Stimulated activated memory B cell treated with anti-CD40 and anti-IgM and Interleukin-4, amounts not matched to agents 10 μg/mL and 1 μg/mL and 100 μg/mL, for 72 hours (primary cell): ENCODE data around the gene ADIPOR2.
A peak's percentile ranks its signal among the peaks of the same experiment; 100 is the strongest.

Experiments
- ATAC-seq: fragments of 150-1000 bp; cut with Tn5 transposase; 2 replicates; pipeline ENCODE4 v1.10.0; 2021
- H3K27ac Mint-ChIP-seq: one replicate; pipeline ENCODE4 v1.8.0; 2022; ENCODE audit warnings: mild to moderate bottlenecking, mixed read lengths
- H3K27me3 Mint-ChIP-seq: one replicate; pipeline ENCODE4 v1.8.0; 2022; ENCODE audit warnings: mixed read lengths
- H3K36me3 Mint-ChIP-seq: one replicate; pipeline ENCODE4 v1.8.0; 2022; ENCODE audit warnings: mixed read lengths
- H3K4me1 Mint-ChIP-seq: one replicate; pipeline ENCODE4 v1.8.0; 2022; ENCODE audit warnings: mixed read lengths
- H3K4me3 Mint-ChIP-seq: one replicate; pipeline ENCODE4 v1.8.0; 2022; ENCODE audit warnings: mild to moderate bottlenecking, moderate library complexity, mixed read lengths
- H3K9me3 Mint-ChIP-seq: one replicate; pipeline ENCODE4 v1.8.0; 2022; ENCODE audit warnings: mixed read lengths

Gene ADIPOR2

DNA sequence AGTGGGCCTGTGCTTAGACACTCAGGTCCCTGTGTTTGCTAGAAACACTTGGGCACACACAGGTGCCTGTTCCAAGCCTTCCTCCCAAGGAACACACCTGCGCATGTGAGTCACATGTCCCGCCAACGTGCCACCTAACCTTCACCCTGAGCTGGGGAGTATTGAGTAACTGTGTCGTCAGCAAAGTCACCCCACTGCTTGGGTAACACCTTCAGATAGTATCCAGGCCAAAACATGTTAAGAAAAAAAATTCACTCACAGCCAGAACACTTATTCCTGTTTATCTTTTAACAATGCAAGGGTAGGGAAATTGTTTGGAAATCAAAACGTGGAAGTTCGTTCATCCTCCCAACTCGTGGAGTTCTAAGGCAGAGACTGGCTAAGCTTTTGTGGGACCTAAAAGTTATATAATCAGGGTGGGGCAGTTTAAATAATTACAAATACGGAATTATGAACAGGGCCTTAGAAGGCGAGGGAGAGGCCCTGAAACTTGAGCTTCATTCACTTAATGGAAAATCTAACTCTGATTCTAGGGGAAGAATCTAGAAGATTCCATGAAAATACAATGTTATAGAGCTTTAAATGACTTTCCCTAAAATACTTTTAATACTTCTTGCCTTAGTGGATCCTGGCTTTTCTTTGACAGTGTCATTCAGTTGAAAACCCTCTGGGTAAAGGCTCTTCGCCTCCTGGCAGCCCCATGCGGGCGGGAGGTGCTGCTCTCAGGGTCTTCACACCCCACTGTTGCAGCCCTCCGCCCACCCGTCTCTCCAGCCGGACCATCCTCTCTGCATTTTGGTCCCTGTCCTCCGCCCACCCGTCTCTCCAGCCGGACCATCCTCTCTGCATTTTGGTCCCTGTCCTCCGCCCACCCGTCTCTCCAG, 30.3 kb upstream of the ADIPOR2 start:
- Mint-ChIP-seq H3K4me3 (no peak overlapping the region), H3K27me3 (no peaks in the 10 kb centered on the region), H3K27ac (peak overlapping the region; percentile 17), H3K36me3 (no peaks in the 10 kb centered on the region), H3K4me1 (peaks cover 7% of the 10 kb centered on the region), H3K9me3 (peaks cover 2% of the 10 kb centered on the region)
- no peak for ATAC-seq

DNA sequence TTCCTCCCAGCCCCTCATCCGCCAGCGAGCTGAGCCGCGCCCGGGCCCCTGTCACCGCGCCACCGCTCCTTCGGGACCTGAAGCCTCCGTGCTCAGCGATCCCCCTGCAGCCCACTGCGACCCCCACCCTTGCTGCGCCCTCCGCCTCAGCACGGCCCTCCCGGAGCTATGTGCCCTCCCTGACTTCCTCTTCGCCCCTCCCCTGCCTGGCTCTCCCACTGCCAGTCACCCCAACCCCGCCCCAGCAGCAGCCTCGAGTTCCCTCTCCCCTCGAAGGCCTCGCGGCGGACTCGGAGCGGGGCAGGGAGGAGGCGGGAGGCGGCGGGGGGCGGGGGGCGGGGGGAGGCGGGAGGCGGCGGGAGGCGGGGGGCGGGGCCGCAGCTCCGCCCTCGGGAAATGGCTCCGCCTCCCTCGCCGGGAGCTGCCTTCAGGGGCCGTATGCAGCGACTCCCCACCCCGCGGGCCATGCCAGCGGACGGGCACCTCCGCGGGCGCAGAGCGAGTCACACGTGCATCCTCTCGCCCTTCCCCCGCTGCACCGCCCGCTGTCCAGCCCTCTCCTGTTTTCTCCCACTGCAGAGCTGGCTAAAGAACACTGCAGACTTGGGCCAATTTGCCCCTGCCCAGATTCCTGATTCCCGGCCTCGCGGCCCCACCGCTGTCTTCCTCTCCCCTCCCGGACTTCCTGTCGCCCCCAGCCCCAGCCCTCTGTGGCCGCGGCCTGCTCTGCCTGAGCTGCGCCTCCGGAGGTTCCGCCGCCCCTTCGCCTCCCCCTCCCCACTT, 29.1 kb upstream of the ADIPOR2 start:
- Mint-ChIP-seq H3K27ac (peak overlapping the region; percentile 62), H3K36me3 (no peaks in the 10 kb centered on the region), H3K27me3 (no peaks in the 10 kb centered on the region), H3K4me1 (peaks cover 8% of the 10 kb centered on the region), H3K9me3 (peaks cover 2% of the 10 kb centered on the region), H3K4me3 (peak overlapping the region; percentile 77)
- ATAC-seq = peak; percentile 91

DNA sequence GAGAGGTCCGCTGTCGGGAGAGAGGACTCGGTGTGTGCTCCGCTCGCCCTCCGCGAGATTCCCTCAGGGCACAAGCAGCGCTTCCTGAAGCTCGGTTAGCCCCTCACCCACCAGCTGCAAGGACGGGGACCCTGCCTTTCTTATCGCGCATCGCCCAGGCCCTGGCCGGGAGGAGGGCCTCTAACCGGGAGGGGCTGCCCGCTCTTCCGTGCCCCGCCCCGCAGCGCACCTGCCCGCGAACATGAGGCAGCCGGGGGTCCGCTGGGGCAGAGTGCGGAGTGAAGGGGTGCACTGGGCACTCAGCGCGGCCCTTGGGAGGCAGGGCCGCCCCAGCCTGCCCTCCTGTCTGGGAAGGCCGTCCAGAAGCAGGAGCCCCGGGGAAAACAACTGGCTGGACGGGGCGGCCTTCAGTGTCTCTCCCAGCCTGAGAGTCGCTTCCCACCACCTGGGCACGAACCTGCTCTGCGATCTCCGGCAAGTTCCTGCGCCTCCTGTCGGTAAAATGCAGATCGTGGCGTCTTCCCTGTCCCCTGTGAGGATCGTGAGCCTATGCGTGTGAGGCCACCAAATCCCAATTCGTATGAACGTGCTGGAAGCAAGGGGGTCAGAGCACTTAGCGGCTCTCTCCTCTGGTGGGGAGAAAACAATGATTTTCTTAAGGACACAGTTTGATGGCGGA, 28.0 kb upstream of the ADIPOR2 start:
- Mint-ChIP-seq H3K27ac (peak overlapping the region; percentile 24), H3K36me3 (no peaks in the 10 kb centered on the region), H3K9me3 (peaks cover 2% of the 10 kb centered on the region), H3K4me3 (peak overlapping the region; percentile 64), H3K4me1 (peaks cover 13% of the 10 kb centered on the region), H3K27me3 (no peaks in the 10 kb centered on the region)
- ATAC-seq = no peak

DNA sequence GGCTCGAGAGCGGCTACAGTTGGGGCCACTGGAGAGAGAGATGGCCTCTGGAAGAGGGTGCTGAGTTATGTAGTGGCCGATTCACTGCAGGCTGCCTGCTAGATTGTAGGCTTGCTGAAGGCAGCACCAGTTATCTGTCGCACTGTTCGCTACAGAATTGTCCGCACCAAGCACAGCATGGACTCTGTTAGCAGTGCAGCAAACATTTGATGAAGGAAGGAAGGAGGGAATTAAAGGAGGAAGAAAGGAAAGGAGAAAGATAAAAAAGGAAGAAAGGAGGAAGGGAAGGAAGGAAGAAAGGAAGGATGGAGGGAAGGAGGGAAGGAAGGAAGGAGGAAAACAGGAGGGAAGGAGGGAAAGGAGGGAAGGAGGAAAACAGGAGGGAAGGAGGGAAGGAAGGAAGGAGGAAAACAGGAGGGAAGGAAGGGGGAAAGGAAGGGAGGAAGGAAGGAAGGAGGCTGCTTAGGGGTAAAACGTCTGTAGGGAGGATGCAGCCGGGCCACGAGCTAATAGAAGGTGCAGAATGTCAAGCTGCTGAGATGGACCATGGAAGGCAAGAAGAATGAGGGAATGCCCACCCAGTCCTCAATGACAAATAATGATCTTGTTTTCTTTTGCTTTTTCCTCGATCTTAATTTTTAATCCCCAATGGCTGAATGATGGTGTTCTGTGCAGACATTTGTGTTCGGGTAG, 27.3 kb upstream of the ADIPOR2 start:
- H3K36me3 Mint-ChIP-seq = no peaks in the 10 kb centered on the region
- H3K27me3 Mint-ChIP-seq = no peaks in the 10 kb centered on the region
- H3K4me1 Mint-ChIP-seq = peaks cover 17% of the 10 kb centered on the region
- no peak for ATAC-seq
- H3K9me3 Mint-ChIP-seq = peaks cover 2% of the 10 kb centered on the region
- H3K4me3 Mint-ChIP-seq = no peak overlapping the region
- peak overlapping the region; percentile 24 for H3K27ac Mint-ChIP-seq

DNA sequence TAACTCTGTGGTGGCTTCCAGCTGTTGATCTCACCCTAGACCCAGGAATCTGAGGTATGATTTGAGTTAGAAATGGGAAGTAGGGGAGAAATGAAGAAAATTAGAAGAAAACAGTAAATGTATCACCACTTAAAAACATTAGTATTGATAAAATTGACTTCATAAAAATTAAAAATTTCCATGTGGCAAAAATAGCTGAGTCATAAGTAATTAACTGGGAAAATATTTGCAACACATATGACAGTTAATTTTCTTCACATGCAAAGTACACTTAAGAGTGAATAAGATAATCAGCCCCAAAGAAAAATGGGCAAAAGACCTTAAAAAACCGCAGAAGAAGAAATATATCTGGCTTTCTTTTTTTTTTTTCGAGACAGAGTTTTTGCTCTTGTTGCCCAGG, 25.5 kb upstream of the ADIPOR2 start:
- peaks cover 22% of the 10 kb centered on the region for H3K4me1 Mint-ChIP-seq
- no peak overlapping the region for H3K4me3 Mint-ChIP-seq
- no peak overlapping the region for H3K27ac Mint-ChIP-seq
- no peak for ATAC-seq
- H3K36me3 Mint-ChIP-seq = no peaks in the 10 kb centered on the region
- H3K27me3 Mint-ChIP-seq = no peaks in the 10 kb centered on the region
- peaks cover 2% of the 10 kb centered on the region for H3K9me3 Mint-ChIP-seq

DNA sequence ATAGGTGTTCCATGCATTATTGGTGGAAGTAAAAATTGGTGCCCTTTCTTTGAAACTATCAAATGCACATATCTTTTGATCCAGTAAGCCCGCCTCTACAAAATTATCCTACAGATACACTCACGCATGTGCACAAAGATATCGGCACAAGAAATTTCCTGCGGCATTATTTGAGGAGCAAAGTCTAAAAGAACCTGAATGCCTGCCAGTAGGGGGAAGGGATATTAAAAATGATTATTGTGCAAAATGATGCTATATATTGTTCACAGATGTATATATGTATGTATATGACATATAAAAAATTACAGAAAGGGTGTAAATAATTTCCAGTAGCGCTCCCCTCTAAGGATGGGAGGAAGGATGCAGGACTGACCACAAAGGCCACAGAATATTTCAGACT, 24.7 kb upstream of the ADIPOR2 start:
- no peak overlapping the region for H3K27ac Mint-ChIP-seq
- no peaks in the 10 kb centered on the region for H3K36me3 Mint-ChIP-seq
- ATAC-seq = no peak
- H3K9me3 Mint-ChIP-seq = peaks cover 2% of the 10 kb centered on the region
- no peaks in the 10 kb centered on the region for H3K27me3 Mint-ChIP-seq
- no peak overlapping the region for H3K4me3 Mint-ChIP-seq
- H3K4me1 Mint-ChIP-seq = peaks cover 22% of the 10 kb centered on the region

DNA sequence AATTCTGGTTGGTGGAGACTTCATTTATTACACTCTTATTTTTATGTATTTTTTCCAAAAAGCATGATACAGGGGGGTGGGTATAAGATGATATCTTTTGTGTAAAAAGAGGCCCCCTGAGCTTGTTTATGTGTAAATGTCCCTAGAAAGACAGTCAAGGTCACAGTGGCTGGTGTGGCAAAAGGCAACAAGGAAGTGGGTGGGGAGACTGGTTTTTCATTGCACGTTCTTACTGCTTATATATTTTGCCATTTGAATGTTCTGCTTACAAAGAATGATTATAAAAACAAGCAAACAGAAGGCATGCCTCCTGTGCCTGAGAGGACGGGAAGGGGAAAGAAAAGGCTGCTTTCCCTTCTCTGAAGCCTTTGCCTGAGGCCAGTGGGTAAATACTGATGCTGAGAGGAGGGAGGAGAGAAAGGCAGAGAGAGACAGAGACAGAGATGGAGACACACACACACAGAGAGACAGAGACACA, 24.1 kb upstream of the ADIPOR2 start:
- Mint-ChIP-seq H3K4me1 (peaks cover 22% of the 10 kb centered on the region), H3K36me3 (no peaks in the 10 kb centered on the region), H3K4me3 (no peak overlapping the region), H3K9me3 (peaks cover 2% of the 10 kb centered on the region), H3K27ac (no peak overlapping the region), H3K27me3 (no peaks in the 10 kb centered on the region)
- ATAC-seq = no peak

DNA sequence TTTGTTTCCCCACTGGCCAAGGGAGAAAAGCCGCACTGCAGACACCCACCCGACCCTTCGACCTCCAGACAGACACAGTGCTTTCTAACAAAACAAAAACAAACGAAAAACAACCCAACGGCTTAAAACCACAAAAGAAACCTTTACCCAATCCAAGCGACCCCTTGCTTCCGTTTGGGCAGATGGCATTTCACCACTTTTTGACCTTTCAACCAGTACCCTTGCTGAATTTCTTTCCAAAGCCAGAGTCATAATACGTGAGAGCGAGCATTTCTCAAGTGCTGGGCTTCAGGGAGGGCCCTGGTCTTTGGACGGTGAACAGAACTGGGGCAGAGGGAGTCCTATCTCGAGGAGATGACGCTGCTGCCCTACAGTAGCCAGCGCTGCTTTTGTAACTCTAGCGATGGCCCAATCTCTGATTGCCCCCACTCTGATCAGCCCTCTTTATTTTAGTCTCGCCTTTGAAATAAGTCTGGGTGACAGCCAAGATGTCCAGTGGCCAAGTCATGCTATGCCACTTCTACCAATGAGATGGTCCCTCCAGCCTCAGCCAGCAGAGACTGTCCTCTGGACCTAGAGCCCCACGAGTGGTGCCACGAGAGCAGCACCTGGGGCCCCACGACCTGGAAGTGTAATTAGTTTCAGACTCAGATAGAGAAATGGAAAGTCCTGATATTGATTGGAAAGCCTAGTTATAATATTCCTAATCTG, 21.9 kb upstream of the ADIPOR2 start:
- Mint-ChIP-seq H3K27ac (no peak overlapping the region), H3K4me3 (no peak overlapping the region), H3K36me3 (no peaks in the 10 kb centered on the region), H3K4me1 (peaks cover 22% of the 10 kb centered on the region), H3K27me3 (no peaks in the 10 kb centered on the region), H3K9me3 (no peaks in the 10 kb centered on the region)
- no peak for ATAC-seq

DNA sequence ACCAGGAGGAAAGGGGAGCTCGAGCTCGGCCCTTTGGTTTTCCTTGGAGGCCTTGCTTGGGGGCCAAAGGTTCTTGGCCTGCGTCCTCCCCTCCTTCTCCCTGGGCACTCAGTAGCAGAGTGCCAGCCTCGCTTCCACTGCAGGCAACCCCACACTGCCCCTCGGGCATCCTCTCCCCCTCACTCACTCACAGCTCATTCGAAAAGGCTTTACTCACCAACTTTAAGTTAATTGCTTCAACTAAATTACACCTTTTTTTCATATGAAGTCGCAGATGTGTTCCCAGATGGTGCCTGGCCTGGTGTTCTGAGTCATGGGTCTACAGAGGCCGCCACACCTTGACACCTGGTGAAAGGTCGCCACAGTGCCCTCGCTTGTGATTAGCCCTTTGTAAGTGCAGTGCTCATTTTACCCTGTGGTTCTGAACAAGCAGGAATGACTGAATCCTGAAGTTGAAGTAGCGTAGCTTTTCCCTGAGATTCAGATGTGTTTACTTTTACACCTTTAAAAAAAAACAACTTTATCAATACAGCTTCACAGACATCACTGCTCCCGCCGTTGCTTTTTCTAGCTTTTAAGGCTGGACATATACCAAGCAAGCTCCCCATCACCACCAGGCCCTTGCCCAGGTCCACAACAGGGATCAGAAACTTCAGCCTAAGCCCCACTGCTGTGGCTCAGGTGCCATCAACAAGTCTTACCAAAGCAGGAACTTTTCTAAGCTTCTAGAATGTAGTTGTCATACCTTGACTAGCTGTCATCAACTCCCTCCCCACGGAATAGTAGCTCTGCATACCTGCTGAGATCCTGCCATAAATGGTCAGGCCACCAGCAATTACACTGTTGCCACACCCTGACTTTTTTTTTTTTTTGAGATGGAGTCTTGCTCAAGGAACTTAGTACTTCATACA, 20.3 kb upstream of the ADIPOR2 start:
- H3K27me3 Mint-ChIP-seq = no peaks in the 10 kb centered on the region
- H3K4me1 Mint-ChIP-seq = peaks cover 22% of the 10 kb centered on the region
- no peaks in the 10 kb centered on the region for H3K36me3 Mint-ChIP-seq
- no peak for ATAC-seq
- H3K9me3 Mint-ChIP-seq = no peaks in the 10 kb centered on the region
- no peak overlapping the region for H3K4me3 Mint-ChIP-seq
- H3K27ac Mint-ChIP-seq = no peak overlapping the region

DNA sequence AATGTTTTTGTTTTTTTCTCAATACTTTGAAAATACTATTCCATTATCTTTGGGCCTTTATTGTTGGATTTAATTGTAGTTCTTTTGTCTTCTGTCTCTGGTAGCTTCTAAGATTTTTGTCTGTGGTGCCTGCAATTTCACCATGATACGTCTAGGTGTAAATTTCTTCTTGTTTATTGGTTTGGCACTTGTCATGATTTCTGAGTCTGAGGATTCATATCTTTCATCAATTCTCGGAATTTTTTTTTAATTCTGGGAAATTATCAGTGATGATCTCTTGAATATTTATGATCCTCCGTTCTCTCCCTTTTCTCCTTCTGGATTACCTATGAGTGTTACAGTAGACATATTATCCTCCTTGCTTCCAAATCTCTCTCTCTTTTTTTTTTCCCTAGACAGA, 14.8 kb upstream of the ADIPOR2 start:
- no peak overlapping the region for H3K4me3 Mint-ChIP-seq
- no peaks in the 10 kb centered on the region for H3K36me3 Mint-ChIP-seq
- H3K9me3 Mint-ChIP-seq = no peaks in the 10 kb centered on the region
- H3K4me1 Mint-ChIP-seq = peaks cover 7% of the 10 kb centered on the region
- no peak overlapping the region for H3K27ac Mint-ChIP-seq
- H3K27me3 Mint-ChIP-seq = no peaks in the 10 kb centered on the region
- no peak for ATAC-seq

DNA sequence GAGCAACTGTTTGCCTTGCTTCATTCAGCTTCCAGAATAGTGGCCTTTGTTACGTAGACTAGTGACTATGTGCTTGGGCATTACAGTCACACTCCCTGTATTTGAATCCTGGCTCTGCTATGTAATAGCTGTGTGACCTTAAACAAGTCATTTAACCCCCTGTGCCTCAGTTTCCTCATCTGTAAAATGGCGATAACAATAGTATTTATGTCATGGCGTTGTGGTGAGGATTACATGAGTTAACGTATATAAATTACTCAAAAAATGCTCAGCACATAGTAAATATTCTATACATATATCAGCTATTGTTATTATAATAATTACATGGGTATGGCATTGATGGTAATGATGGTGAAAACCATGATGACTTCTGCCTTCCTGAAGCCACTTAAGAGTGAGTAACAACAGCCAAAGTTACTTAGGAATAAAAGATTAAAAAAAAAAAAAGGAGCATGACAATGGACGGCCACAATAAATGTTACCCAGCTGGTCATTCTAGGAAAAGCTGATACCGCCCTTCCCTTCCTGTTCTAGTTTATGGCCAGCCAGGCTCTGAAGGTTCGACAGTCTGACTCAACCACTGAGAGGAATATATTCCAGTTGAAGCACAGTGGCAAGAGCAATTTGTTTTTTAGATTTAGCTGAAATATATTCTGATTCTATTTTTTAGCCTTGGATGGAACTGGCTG, 9.9 kb upstream of the ADIPOR2 start:
- Mint-ChIP-seq H3K36me3 (no peaks in the 10 kb centered on the region), H3K27me3 (no peaks in the 10 kb centered on the region), H3K9me3 (no peaks in the 10 kb centered on the region), H3K4me1 (no peaks in the 10 kb centered on the region), H3K4me3 (no peak overlapping the region), H3K27ac (no peak overlapping the region)
- no peak for ATAC-seq

DNA sequence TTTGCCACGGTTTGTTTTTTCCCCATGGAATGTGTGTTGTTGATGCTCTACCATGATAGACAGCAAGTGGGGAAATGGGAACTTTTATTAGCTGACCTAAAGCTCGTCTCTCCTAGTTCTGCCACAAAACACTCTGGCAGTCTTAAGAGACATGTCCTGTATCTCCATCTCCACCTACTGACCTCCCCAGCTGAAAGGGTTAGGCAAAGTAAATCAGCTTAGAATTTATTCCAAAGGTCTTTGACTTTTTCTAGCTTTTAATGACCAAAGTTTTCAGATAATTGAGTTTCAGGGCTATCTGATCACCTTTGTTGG, 9.4 kb upstream of the ADIPOR2 start:
- no peaks in the 10 kb centered on the region for H3K9me3 Mint-ChIP-seq
- no peak overlapping the region for H3K4me3 Mint-ChIP-seq
- no peak for ATAC-seq
- H3K27me3 Mint-ChIP-seq = no peaks in the 10 kb centered on the region
- no peaks in the 10 kb centered on the region for H3K4me1 Mint-ChIP-seq
- no peak overlapping the region for H3K27ac Mint-ChIP-seq
- no peaks in the 10 kb centered on the region for H3K36me3 Mint-ChIP-seq

DNA sequence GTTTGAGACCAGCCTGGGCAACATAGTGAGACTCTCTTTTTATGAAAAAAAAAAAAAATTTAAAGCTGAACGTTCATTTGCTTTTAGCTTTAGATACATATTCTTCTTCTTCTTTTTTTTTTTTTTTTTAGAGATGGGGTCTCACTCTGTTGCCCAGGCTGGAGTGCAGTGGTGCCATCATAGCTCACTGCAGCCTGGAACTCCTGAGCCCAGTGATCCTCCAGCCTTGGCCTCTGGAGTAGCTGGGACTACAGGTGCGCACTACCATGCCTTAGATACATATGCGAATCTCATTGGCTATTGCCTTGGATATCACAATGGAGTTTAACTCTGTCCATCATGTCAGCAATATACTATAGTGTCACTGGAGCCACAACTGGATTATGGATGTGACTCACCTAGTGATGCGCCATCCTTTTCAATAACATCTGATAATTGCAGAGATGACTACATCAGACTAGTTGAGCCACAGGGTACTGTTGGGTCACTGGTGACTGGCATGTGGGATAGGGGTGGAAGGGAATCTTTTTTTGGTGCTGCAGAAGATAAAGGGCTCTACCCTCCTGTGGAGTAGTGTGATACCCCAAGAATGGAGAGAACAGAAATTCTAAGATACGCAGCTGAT, 2.7 kb upstream of the ADIPOR2 start:
- Mint-ChIP-seq H3K27me3 (no peaks in the 10 kb centered on the region), H3K4me3 (no peak overlapping the region), H3K9me3 (no peaks in the 10 kb centered on the region), H3K27ac (peak overlapping the region; percentile 31), H3K4me1 (peaks cover 29% of the 10 kb centered on the region), H3K36me3 (no peaks in the 10 kb centered on the region)
- no peak for ATAC-seq
